Chondrocyte (in vitro differentiated cells): ENCODE data around the gene HS6ST2. TPM values are rescaled to one million over a fixed set of nuclear protein-coding genes. Genes with fewer than 3 reads are reported as not detected.

Experiments used
- DNase-seq: peaks from one replicate; pipeline ENCODE4 v3.0.0; 2021; ENCODE audit warnings: mixed read lengths, low spot score
- H3K27ac Mint-ChIP-seq: one replicate; pipeline ENCODE4 v1.8.0; 2021; ENCODE audit warnings: mild to moderate bottlenecking, moderate library complexity, mixed read lengths; ENCODE audit not compliant: unreplicated experiment
- H3K27me3 Mint-ChIP-seq: 2 replicates; pipeline ENCODE4 v1.8.0; 2021; ENCODE audit warnings: low read depth, mixed read lengths
- H3K36me3 Mint-ChIP-seq: 2 replicates; pipeline ENCODE4 v1.8.0; 2021; ENCODE audit warnings: low read depth, mixed read lengths
- H3K4me1 Mint-ChIP-seq: 2 replicates; pipeline ENCODE4 v1.8.0; 2021; ENCODE audit warnings: low read depth, mild to moderate bottlenecking, mixed read lengths
- H3K4me3 Mint-ChIP-seq: one replicate; pipeline ENCODE4 v1.8.0; 2021; ENCODE audit warnings: mild to moderate bottlenecking, moderate library complexity, mixed read lengths; ENCODE audit not compliant: unreplicated experiment
- H3K9me3 Mint-ChIP-seq: 2 replicates; pipeline ENCODE4 v1.8.0; 2021; ENCODE audit warnings: low read depth, mixed read lengths
- total RNA-seq: library from RNA; stranded (reverse); gene quantifications from 3 replicates; pipeline ENCODE4 v1.2.1, GENCODE V29; 2021
- TF ChIP-seq, protein P1 (sequence below): fragments of 200-600 bp; sonication (generic); IDR thresholded peaks from 2 replicates; pipeline ENCODE4 v1.5.0; 2021; ENCODE audit warnings: antibody characterized with exemption, mild to moderate bottlenecking, moderate library complexity

The HS6ST2 gene
- total RNA-seq, 1 donor from 2014 or later, result 1.9 TPM

DNA sequence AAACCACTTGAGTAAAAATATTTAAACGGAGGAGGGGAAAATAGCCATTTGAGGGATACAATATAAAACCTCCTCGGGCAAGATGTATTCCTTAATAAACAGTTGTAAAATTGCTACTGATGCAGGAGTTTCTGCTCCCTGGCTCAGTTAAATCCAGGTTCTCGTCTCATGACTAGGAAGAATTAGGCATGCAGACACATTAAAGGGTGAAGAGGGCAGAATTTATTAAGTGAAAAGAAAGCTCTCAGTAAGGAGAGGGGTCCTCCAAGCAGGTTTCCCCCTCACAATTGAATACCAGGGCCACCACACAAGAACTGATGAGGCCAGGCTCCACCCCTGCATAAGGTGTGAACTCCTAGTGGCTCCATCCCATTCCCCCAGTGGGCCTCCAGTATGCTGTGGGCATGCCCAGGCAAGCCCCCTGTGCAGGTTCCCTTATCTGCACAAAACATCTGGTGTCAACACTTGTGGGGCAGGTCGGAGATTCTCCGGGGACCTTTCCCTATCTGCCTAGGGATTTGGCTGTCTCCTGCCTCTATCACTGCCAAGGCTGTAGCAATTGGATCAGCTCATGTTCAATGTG lies 80.4 kb downstream of the HS6ST2 start:
- Mint-ChIP-seq H3K4me1 (peaks cover 27% of the 10 kb centered on the region), H3K4me3 (no peak overlapping the region), H3K27me3 (no peaks in the 10 kb centered on the region), H3K27ac (no peak overlapping the region), H3K9me3 (no peaks in the 10 kb centered on the region), H3K36me3 (no peaks in the 10 kb centered on the region)
- TF ChIP-seq, protein P1, sequence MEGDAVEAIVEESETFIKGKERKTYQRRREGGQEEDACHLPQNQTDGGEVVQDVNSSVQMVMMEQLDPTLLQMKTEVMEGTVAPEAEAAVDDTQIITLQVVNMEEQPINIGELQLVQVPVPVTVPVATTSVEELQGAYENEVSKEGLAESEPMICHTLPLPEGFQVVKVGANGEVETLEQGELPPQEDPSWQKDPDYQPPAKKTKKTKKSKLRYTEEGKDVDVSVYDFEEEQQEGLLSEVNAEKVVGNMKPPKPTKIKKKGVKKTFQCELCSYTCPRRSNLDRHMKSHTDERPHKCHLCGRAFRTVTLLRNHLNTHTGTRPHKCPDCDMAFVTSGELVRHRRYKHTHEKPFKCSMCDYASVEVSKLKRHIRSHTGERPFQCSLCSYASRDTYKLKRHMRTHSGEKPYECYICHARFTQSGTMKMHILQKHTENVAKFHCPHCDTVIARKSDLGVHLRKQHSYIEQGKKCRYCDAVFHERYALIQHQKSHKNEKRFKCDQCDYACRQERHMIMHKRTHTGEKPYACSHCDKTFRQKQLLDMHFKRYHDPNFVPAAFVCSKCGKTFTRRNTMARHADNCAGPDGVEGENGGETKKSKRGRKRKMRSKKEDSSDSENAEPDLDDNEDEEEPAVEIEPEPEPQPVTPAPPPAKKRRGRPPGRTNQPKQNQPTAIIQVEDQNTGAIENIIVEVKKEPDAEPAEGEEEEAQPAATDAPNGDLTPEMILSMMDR, result no peak
- DNase-seq, result no peak

DNA sequence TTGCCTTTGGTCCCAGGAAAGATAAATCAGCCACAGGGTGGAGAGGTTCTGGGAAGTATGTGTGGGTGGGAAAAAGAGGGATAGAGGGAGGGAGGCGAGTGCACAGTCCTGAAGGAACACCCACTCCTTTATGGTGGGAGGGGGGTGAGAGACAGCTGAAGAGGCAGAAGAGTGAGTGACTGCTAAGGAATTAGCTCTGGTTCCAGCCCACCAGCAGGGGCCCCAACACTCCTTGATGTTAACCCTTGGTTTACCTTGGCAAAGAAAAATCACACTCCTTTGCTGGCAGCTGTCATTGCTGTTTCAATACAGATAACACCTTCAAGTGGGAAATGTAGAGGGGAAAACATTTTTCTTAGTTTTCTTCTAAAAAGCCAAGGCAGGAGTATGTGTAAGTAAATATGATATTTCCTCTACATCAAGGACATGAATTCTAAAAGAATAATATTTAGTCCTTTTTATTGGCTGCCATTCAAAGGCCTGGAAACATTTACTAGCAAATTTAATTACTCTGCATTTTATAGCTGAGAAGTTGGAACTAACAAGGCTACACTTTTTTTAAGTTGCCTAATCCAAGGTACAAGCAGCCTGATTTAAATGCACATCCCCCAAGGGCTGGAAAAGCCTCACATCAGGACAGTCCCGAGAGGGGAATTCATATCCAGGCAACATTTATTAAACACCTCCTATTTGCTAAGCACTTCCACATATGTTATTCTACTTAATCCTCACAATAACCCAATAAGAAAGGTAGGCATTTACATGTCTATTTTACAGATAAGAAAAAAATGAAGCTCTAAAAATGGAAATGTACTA lies 81.7 kb downstream of the HS6ST2 start:
- Mint-ChIP-seq H3K36me3 (no peaks in the 10 kb centered on the region), H3K27me3 (no peaks in the 10 kb centered on the region), H3K27ac (no peak overlapping the region), H3K9me3 (no peaks in the 10 kb centered on the region), H3K4me3 (no peak overlapping the region), H3K4me1 (peaks cover 27% of the 10 kb centered on the region)
- DNase-seq, result no peak
- TF ChIP-seq, protein P1, result peak; percentile 19

DNA sequence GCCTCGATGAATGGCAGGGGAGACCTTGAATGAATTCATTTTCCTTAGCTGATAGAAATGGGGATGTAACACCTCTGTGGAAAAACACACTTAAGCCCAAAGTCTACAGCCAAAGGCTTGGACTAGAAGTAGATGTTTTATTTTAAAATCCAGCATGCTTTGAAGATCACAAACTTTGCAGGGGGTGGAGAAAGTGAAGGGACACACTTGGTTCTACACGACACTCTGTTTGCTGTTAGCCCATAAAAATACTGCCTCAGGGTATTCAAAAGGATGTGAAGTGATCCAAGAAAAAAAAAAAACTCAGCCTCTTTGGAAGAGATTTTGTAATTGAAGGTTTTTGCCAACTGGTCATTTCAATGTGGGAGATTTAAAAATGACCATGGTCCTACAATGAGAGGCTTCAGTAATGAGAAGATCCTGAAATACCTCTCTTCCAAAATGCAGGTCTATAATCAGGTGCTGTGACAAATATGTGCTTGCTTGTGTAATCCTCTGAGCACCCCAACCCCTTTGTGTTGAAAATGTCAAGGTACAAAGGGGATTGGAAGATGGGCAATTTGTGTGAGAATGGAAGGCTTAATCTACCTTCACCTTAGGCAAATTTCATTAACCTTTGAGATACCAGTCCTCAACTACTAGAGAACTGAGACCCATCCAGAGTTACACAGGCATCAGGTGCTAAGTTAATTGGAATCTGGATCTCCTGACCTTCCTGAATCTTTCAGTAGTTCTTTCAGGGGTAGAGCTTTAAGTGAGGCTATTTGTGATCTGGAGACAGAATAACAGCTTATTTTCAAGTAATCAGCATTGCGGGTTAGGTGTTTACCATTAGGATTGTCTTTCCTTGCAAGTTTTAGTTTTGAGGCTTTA lies 82.5 kb downstream of the HS6ST2 start:
- Mint-ChIP-seq H3K27me3 (no peaks in the 10 kb centered on the region), H3K36me3 (no peaks in the 10 kb centered on the region), H3K9me3 (no peaks in the 10 kb centered on the region), H3K4me1 (peaks cover 27% of the 10 kb centered on the region), H3K4me3 (no peak overlapping the region), H3K27ac (no peak overlapping the region)
- no peak for DNase-seq
- TF ChIP-seq, protein P1, result no peak

DNA sequence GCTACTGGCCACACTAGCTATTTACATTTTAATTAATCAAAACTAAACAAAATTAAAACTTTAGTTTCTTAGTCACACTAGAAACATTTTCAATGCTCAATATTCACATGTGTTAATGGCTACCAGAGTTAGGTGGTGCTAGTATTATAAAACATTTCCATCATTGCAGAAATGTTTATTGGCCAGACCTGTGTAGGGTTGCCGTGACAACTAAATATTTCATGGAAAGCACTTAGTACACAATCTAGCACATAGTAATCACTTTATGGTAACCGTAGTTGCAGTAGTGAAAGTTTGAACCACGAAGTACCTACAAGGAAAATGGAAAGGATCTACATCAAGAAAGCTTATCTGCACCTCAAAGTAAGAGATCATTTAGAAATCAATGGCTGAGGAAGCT lies 95.9 kb downstream of the HS6ST2 start:
- no peak overlapping the region for H3K4me3 Mint-ChIP-seq
- TF ChIP-seq, protein P1, result no peak
- H3K27ac Mint-ChIP-seq, result no peak overlapping the region
- peaks cover 5% of the 10 kb centered on the region for H3K36me3 Mint-ChIP-seq
- no peak for DNase-seq
- H3K9me3 Mint-ChIP-seq, result peaks cover 4% of the 10 kb centered on the region
- H3K4me1 Mint-ChIP-seq, result no peaks in the 10 kb centered on the region
- H3K27me3 Mint-ChIP-seq, result no peaks in the 10 kb centered on the region

DNA sequence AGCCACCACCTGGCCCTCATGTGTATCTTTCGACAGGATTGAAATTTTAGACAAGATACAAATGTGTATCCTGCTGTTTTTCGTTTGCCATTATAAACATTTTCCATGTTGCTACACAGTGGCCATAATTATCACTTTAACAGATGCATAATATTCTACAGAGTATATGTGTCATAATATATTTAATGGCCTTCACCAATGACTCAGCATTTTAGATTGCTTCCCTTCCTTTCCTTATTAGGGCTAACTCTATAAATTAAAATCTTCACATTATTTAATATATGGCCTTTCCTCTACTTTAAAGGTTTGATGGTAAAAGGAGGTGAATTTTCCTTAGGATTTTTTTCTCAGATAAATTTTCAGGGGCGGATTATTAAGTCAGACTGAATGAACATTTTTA lies 97.4 kb downstream of the HS6ST2 start:
- TF ChIP-seq, protein P1, result no peak
- Mint-ChIP-seq H3K27me3 (no peaks in the 10 kb centered on the region), H3K4me3 (no peak overlapping the region), H3K27ac (no peak overlapping the region), H3K9me3 (peaks cover 4% of the 10 kb centered on the region), H3K4me1 (no peaks in the 10 kb centered on the region), H3K36me3 (peaks cover 5% of the 10 kb centered on the region)
- no peak for DNase-seq
